Femur (tissue), 1 donor: Measurements from ENCODE around the gene SNX2.
"Not testable (repeated sequence)": the region's sequence is repeated elsewhere in the genome, so short reads cannot be mapped to it uniquely, and the experiment has no call there.

ENCODE experiments used
- DNase-seq: peaks from one replicate; pipeline ENCODE4 v3.0.0-alpha.2; 2017

The SNX2 gene

GRCh38 chr5:122844910-122845228 lies 70.0 kb downstream of the SNX2 start:
- no peak for DNase-seq

GRCh38 chr5:122845229-122846050 lies 70.6 kb downstream of the SNX2 start, which contains the start of gene SNX24:
Gene SNX24 (plus strand): TSS chr5:122845613. CDS start chr5:122845634, 21 bp downstream.
- DNase-seq: peak; percentile 86

GRCh38 chr5:122846051-122846550 lies 71.2 kb downstream of the SNX2 start:
- DNase-seq: no peak

- DNase-seq: no peak
Observed at GRCh38 chr5:122847687-122848081, 72.8 kb downstream of the SNX2 start.

- DNase-seq: no peak
Observed at GRCh38 chr5:122849771-122850170, 74.9 kb downstream of the SNX2 start.

- DNase-seq: not testable (repeated sequence)
Observed at GRCh38 chr5:122857538-122857937, 82.7 kb downstream of the SNX2 start.

- no peak for DNase-seq
Observed at GRCh38 chr5:122858451-122858850, 83.6 kb downstream of the SNX2 start.

- DNase-seq: no peak
Observed at GRCh38 chr5:122863240-122863639, 88.4 kb downstream of the SNX2 start.

GRCh38 chr5:122863721-122864120 lies 88.8 kb downstream of the SNX2 start:
- no peak for DNase-seq

GRCh38 chr5:122864400-122864799 lies 89.5 kb downstream of the SNX2 start:
- DNase-seq: no peak

- DNase-seq: no peak
Observed at GRCh38 chr5:122864842-122865241, 90.0 kb downstream of the SNX2 start.

GRCh38 chr5:122870219-122870856 lies 95.5 kb downstream of the SNX2 start:
- no peak for DNase-seq

GRCh38 chr5:122871661-122872060 lies 96.8 kb downstream of the SNX2 start:
- no peak for DNase-seq

GRCh38 chr5:122874179-122874875 lies 99.4 kb downstream of the SNX2 start:
- DNase-seq: no peak

GRCh38 chr5:122877518-122877917 lies 102.6 kb downstream of the SNX2 start:
- DNase-seq: no peak

GRCh38 chr5:122879076-122879475 lies 104.2 kb downstream of the SNX2 start:
- DNase-seq: no peak
